GM19328 (cell line): ENCODE measurements around the gene EEA1.

Source experiments
- ATAC-seq: cut with Tn5 transposase; IDR thresholded peaks from one replicate; pipeline ENCODE4 v1.9.1; 2021; ENCODE audit warnings: mild to moderate bottlenecking, moderate library complexity; ENCODE audit not compliant: unreplicated experiment

EEA1 gene

GRCh38 chr12:92897844-92898243, 31.3 kb downstream of the EEA1 start:
- no peak for ATAC-seq

- no peak for ATAC-seq
These were observed 38.4 kb downstream of the EEA1 start for GRCh38 chr12:92890601-92891106.

DNA sequence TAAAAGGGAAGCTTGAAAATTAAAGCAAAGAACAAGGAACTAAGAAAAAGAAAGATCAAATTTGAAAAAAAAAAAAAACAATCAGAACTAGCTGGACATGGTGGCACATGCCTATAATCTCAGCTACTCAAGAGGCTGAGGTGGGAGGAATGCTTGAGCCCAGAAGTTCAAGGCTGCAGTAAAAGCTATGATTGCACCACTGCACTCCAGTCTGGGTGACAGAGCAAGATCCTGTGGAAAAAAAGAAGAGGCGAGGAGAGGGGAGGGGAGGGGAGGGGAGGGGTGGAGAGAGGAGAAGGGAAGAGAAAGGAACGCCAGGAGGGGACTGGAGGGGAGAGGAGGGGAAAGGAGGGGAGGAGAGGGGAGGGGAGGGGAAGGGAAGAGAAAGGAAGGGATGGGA, 43.0 kb downstream of the EEA1 start:
- no peak for ATAC-seq

DNA sequence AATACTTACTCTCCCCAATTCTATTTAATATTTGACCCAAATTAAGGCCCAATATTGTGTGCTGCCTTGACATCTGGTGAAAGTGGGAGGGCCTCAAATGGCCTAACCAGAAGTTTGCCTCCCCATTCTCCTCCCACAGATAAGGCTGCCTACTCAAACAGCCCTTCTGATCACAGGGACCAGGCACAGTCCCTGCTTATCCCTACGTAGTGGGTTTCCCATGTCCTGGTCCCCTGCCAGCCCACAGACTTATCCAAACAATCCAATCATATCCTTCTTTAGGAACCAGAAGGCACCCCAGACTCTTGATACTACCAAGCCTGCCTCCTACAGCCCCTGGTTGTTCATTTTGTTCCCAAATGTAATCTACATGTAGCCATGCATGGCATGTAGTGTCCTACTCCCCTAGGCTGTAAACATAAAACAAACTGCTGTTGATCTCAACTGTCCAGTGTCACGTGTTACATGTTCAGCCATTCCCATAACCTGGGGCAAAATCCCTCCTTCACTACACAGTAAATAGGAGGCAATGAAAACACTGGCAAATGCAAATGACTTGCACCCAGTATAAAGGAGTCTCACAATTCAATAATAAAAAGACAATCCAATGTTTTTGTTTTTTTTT, 49.3 kb downstream of the EEA1 start:
- ATAC-seq: no peak

GRCh38 chr12:92877904-92878303, 51.2 kb downstream of the EEA1 start:
- ATAC-seq: no peak

GRCh38 chr12:92876496-92876895, 52.6 kb downstream of the EEA1 start:
- ATAC-seq: no peak

- no peak for ATAC-seq
These were observed 58.0 kb downstream of the EEA1 start for GRCh38 chr12:92871116-92871515.

DNA sequence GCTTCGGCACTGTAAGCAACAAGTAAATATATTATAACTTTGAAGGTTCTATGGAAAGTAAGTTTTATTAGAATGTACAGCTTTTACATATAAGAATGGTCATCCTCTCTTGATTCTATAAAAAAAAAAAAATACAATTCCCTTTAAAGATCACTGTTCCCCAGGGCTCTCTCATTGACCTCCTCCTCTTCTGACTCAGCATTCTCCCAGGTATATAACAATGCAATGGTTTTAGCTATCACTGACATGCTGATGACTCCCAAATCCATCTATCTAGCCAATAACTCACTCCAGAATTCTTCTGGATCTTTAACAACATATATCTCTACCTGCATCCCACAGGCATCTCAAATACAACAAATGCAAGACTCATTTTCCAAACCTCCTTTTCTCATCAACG, 62.7 kb downstream of the EEA1 start:
- no peak for ATAC-seq

- no peak for ATAC-seq
These were observed 65.8 kb downstream of the EEA1 start for GRCh38 chr12:92863251-92863650.

DNA sequence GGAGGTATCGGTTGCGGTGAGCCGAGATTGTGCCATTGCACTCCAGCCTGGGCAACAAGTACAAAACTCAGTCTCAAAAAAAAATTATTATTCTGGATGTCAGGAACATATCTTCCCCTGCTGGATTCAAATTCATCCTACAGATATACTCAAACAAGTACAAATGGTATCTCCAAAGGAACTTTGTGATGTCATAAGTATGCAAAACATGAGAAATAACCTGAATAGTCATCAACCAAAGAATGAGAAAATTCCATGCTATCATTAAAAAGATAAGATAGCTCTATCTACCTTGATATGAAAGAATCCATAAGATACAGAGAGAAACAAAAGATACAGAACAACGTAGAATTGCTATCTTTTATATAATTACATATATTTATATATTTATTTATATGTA, 67.7 kb downstream of the EEA1 start:
- ATAC-seq: no peak

- ATAC-seq: no peak
These were observed 68.6 kb downstream of the EEA1 start for GRCh38 chr12:92860521-92860920.

- no peak for ATAC-seq
These were observed 69.3 kb downstream of the EEA1 start for GRCh38 chr12:92859650-92860386.

DNA sequence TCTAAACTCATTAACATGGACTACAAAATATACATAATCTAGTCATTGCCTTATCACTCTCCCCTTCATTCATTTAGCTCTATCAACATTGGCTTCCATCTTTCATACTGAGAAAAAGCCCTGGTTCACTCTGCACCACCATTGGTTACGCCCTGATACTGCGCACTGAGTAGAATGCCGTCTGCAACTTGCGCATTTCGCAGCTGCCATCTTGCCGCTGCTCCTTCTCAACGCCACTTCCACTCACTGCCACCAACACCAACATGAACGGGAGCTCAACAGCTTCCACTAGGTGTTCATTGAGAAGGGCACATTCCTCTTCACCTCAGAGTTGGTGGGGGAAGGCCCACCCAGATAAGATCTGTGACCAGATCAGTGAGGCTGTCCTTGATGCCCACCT, 71.3 kb downstream of the EEA1 start:
- no peak for ATAC-seq

DNA sequence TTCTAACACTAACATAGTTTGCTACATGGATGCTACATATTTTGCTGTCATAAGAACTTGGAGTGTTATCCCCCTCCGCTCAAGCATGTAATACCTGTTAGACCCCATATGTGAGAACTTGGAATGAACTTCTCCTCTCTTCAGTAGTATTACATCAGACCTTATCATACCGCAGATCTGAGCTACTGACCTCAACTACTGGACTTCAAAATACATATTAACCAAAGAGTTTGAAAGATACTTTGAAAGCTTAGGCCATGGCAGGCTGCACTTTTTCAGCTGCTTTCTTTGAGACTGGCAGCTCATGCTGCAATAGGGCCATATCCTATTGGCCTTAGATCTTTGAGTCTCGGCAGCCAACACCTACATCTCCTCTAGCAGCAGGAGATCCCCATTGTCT, 74.8 kb downstream of the EEA1 start:
- ATAC-seq: no peak

GRCh38 chr12:92848740-92849139, 80.4 kb downstream of the EEA1 start:
- no peak for ATAC-seq

DNA sequence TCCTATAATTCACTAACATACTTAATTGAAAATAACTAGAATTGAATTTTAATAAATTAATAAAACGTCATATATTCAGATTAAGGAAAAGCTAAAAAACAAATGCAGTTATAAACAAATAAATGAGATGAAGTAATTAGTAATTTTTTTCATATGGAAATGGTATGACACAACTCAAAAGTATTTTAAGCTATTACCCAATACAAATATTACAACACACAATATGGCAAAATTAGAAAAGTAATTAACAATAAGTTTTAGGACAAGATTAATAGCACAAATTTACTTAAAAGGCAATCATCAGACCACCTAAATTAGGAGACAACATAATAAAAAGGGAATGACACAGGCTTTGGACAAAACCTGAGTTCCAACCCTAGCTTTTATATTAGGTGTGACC, 81.7 kb downstream of the EEA1 start:
- ATAC-seq: no peak

- ATAC-seq: no peak
These were observed 83.8 kb downstream of the EEA1 start for GRCh38 chr12:92845329-92845728.

GRCh38 chr12:92844151-92844763, 84.8 kb downstream of the EEA1 start:
- ATAC-seq: no peak

GRCh38 chr12:92829686-92830282, 99.3 kb downstream of the EEA1 start:
- ATAC-seq: no peak

DNA sequence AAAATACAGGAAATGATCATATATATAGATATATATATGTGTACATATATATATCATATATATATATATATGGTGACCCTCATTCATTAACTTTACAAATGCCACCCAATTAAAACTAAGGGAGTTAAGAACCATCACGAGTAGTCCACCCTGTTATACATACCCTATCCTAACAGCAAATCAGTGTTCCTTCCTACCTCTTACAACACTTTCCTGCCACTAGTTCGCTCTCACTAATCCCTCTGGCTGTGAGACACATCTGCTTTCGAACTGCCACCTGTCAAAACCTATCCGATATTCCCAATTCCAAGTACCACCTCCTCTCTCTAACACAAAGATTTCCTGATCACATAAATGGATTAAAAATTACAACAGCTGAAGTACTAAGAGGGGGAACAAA, 100.5 kb downstream of the EEA1 start:
- no peak for ATAC-seq

DNA sequence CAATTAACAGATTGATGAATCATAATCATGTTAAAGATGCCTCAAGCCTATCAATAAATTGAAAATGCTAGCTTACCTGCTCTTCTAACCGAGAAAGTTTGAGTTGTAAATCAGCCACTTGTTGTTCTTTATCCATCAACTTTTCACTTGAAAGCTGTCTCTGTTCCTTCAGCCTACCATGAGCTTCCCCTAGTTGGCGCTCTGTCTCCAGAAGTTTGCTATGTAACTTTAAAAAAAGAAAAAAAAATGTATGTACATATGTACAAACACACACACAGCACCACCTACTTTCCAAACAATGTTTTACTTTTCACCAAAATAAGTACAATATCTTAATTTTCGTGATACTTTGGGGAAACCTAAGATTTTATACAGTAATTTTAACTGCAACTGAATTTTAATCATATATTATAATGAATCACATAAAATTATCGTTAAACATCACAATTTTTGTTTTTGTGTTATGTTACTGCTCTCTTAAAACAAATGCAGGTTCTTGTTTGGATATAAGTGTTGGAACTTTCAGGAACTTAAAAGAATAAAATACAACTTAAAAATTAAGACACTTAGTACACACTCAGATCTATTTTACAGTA, 101.2 kb downstream of the EEA1 start:
- no peak for ATAC-seq
